Sigmoid colon (tissue), 4 donors: ENCODE results near the gene ROPN1.

Source experiments
- CTCF ChIP-seq, 4 experiments: fragments of 450-650 bp in 3 of 4; fragments of 200-600 bp in 1 of 4; IDR thresholded peaks; one replicate each; pipeline ENCODE4 v1.5.1; 2016 to 2019; ENCODE audit warnings: antibody characterized with exemption in 4 of 4, mild to moderate bottlenecking in 3 of 4, moderate library complexity in 2 of 4
- EP300 ChIP-seq, 4 donors: sonication (generic); formaldehyde crosslinking; IDR thresholded peaks; one replicate each; pipeline ENCODE4 v1.6.1; 2017; ENCODE audit warnings: antibody characterized with exemption in 4 of 4

- no peak for TF ChIP-seq CTCF (IDR thresholded peaks at IDR 0.05)
- no peak for TF ChIP-seq EP300 (IDR thresholded peaks at IDR 0.05)
Observed at GRCh38 chr3:123971406-123971805, 20.5 kb downstream of the ROPN1 start.
